ENCODE data around the gene KRTAP13-3. TPM values are rescaled to one million over a fixed set of nuclear protein-coding genes. Genes with fewer than 3 reads are reported as not detected.

KRTAP13-3 gene
- total and polyA plus RNA-seq, 9 of the 15 experiments (the other 6 are each of a cell fraction or from before 2014, with no cell fraction given), result not detected

DNA sequence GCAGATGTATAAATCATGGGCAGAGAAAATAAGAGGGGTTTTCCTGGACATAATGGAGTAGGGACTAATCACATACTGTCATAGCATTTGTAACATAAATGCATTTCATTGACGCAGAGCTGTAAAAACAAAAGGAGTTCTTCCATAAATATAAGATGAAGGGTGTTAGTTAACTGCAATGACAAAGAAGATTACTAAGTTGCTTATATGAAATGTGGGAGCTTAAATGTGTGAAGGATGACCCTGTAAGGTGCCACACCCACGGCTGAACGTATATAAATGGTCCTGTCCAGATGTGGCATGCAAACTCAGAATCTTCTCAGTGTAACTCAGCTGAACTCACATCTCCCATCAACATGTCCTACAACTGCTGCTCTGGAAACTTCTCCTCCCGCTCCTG lies 30.0 kb downstream of the KRTAP13-3 start, which contains the start of gene KRTAP13-1:
Gene KRTAP13-1, plus strand, starts transcription at position 301 of the 400 bp plus-strand sequence. Its CDS starts 56 bp downstream, at position 357.
- FAIRE-seq (no peak), DNase-seq (ENCODE audit: extremely low read depth in 1 of 4, low spot score in 3 of 4) (no peak), ATAC-seq (no peak)
- Histone ChIP-seq H3K27me3 (ENCODE audit: control insufficient read depth in 2 of 2, insufficient read depth in 2 of 2, low read length in 2 of 2) (no peaks in the 10 kb centered on the region), H3K4me3 (no peak within 1 kb of the TSS), H3K9me3 (replicated peaks; ENCODE audit: control insufficient read depth, insufficient read depth, low read depth, low read length) (no peaks in the 10 kb centered on the region; the same call in 1 of the 2 replicates), H2AFZ (ENCODE audit: low read depth, low read length) (no peak within 1 kb of the TSS), H4K20me1 (replicated peaks; ENCODE audit: control insufficient read depth, insufficient read depth, low read length) (no peaks in the 10 kb centered on the region), H3K9ac (ENCODE audit: insufficient read depth in 1 of 2, low read depth in 2 of 2, low read length in 2 of 2) (no peak within 1 kb of the TSS), H3K27ac (ENCODE audit: extremely low read depth, low read depth, low read length) (no peak within 1 kb of the TSS), H3K79me2 (ENCODE audit: control insufficient read depth, insufficient read depth, low read length) (no peaks in the 10 kb centered on the region), H3K36me3 (ENCODE audit: control insufficient read depth, insufficient read depth, low read length) (no peaks in the 10 kb centered on the region), H3K9me1 (ENCODE audit: control insufficient read depth, insufficient read depth, low read length) (no peaks in the 10 kb centered on the region), H3K4me2 (ENCODE audit: insufficient read depth, low read length) (no peak within 1 kb of the TSS), H3K4me1 (replicated peaks in 1 of 2; ENCODE audit: control insufficient read depth in 2 of 2, insufficient read depth in 2 of 2, low read length in 2 of 2) (no peaks in the 10 kb centered on the region)
- intact Hi-C loops (cut with micrococcal nuclease), result no loop called here
- in situ Hi-C loops (cut with MboI), result no loop called here
- BruUV-seq (replicated peaks), result no TSS peak
- ChIA-PET CTCF (ENCODE audit: low intra/inter-chr PET ratio) (no interaction called here), POLR2A (no interaction called here)
- WGBS (ENCODE audit: insufficient coverage, low coverage, missing lambda C conversion rate), result 2% methylated on average over 4 of the region's 4 CpGs
- TF ChIP-seq TGIF2 (CRISPR knock-in tag; IDR thresholded peaks at IDR 0.05), result no peak
- no peak for TF ChIP-seq POLR2H (tag; IDR thresholded peaks at IDR 0.05; ENCODE audit: low read depth)
- TF ChIP-seq ZBTB17 (CRISPR knock-in tag; IDR thresholded peaks at IDR 0.05), result no peak
- TF ChIP-seq IRF1 (CRISPR knock-in tag; IDR thresholded peaks at IDR 0.05; ENCODE audit: borderline replicate concordance), result no peak
- TF ChIP-seq, protein P1, sequence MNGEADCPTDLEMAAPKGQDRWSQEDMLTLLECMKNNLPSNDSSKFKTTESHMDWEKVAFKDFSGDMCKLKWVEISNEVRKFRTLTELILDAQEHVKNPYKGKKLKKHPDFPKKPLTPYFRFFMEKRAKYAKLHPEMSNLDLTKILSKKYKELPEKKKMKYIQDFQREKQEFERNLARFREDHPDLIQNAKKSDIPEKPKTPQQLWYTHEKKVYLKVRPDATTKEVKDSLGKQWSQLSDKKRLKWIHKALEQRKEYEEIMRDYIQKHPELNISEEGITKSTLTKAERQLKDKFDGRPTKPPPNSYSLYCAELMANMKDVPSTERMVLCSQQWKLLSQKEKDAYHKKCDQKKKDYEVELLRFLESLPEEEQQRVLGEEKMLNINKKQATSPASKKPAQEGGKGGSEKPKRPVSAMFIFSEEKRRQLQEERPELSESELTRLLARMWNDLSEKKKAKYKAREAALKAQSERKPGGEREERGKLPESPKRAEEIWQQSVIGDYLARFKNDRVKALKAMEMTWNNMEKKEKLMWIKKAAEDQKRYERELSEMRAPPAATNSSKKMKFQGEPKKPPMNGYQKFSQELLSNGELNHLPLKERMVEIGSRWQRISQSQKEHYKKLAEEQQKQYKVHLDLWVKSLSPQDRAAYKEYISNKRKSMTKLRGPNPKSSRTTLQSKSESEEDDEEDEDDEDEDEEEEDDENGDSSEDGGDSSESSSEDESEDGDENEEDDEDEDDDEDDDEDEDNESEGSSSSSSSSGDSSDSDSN (IDR thresholded peaks at IDR 0.05; ENCODE audit: borderline replicate concordance in 1 of 2, low read depth in 2 of 2, low read length in 2 of 2), result no peak
- no peak for TF ChIP-seq TCF7L2 (IDR thresholded peaks at IDR 0.05; ENCODE audit: low read depth, low read length)
- TF ChIP-seq MLLT1 (IDR thresholded peaks at IDR 0.05), result no peak
- no peak for TF ChIP-seq HNRNPLL (IDR thresholded peaks at IDR 0.05; ENCODE audit: low read depth, low read length, poor library complexity, severe bottlenecking)
- no peak for TF ChIP-seq ZBTB2 (IDR thresholded peaks at IDR 0.05)
- TF ChIP-seq ZNF41 (CRISPR knock-in tag; conservative IDR thresholded peaks at IDR 0.05), result no peak
- TF ChIP-seq HCFC1 (IDR thresholded peaks at IDR 0.05; ENCODE audit: low read depth, low read length), result no peak
